ENCODE data around the gene DPP8.

DNA sequence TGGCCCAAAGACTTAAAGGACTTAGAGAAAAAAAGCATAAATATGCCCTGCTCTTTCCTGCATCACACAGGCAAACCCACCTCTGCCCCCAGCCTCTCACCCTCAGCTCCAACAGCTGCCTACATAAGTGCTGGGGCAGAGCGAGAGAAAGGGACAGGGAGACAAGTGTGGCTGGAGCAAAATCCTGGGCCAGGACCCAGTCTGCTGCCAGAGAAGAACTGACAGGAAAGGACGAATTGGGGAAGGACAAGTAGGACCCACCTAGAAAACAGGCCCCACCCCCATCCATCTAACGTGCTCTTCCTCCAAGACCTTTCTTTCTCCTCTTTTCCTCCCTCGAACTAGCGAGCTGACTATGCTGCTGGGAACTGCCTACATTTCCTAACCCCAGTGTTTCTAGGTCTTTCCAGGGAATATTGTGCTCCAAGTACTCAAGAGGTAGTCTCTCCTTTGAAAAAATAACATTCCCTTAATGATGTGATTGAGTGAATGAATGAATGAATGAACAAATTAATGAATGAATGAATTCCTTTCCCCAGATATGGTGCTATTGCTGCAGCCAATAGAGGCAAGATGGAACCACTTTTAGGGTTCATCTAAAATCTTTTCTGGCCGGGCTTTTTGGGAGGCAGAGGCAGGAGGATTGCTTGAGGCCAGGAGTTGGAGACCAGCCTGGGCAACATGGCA lies 113.2 kb downstream of the DPP8 start:
- TF ChIP-seq CTCF (IDR thresholded peaks at IDR 0.05) (no peak), POLR2A (IDR thresholded peaks at IDR 0.05) (no peak)

Measured in prostate gland (tissue), 2 donors.